C4-2B (cell line): ENCODE data around the gene LIFR.

Experiments used
- H3K27ac ChIP-seq: fragments of 450-650 bp; 2 replicates; pipeline ENCODE4 v1.5.1; 2017
- CTCF ChIP-seq: fragments of 450-650 bp; conservative IDR thresholded peaks from 2 replicates; pipeline ENCODE4 v1.5.1; 2017; ENCODE audit warnings: mild to moderate bottlenecking
- ZFX ChIP-seq: fragments of 450-650 bp; IDR thresholded peaks from 2 replicates; pipeline ENCODE4 v1.6.1; 2017

Gene LIFR

GRCh38 chr5:38555354-38556087, 925 bp downstream of the LIFR start:
- H3K27ac ChIP-seq: peak overlapping the region; percentile 93

GRCh38 chr5:38554861-38555260, 1.6 kb downstream of the LIFR start:
- H3K27ac ChIP-seq: no peak overlapping the region
- TF ChIP-seq CTCF (no peak), ZFX (no peak)

More at GRCh38 chr5:38555354-38556087, 925 bp downstream of the LIFR start:
- TF ChIP-seq CTCF (no peak), ZFX (no peak)

- H3K27ac ChIP-seq: no peak overlapping the region
- TF ChIP-seq CTCF: no peak
Observed at GRCh38 chr5:38554403-38554802, 2.0 kb downstream of the LIFR start.

DNA sequence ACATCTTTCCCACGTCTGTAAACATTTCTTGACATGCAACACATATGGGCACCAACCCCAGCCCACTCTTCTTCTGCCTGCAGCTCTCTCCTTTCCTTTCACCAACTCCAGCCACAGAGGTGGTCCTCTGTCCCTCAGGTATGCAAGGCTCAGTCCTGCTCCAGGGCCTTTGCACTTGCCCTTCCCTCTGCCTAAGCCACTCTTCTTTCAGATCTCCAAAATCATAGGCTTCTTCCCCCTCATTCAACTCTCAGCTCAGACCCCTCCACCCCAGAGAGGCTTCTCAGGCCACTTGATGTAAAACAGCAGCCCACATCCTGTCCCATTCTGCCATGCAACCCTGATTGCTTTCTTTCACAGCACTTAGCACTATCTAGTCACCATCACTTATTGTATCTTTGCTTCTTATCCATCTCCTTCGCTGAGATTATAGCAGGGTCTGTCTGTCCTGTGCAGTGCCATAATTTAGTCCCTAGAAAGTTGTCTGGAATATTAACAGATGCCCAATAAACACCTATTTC, 3.4 kb downstream of the LIFR start:
- no peak overlapping the region for H3K27ac ChIP-seq
- TF ChIP-seq CTCF (no peak), ZFX (no peak)

- H3K27ac ChIP-seq: no peak overlapping the region
- no peak for TF ChIP-seq ZFX
- peak; percentile 87 for TF ChIP-seq CTCF
Observed at GRCh38 chr5:38551030-38552017, 5.1 kb downstream of the LIFR start.

DNA sequence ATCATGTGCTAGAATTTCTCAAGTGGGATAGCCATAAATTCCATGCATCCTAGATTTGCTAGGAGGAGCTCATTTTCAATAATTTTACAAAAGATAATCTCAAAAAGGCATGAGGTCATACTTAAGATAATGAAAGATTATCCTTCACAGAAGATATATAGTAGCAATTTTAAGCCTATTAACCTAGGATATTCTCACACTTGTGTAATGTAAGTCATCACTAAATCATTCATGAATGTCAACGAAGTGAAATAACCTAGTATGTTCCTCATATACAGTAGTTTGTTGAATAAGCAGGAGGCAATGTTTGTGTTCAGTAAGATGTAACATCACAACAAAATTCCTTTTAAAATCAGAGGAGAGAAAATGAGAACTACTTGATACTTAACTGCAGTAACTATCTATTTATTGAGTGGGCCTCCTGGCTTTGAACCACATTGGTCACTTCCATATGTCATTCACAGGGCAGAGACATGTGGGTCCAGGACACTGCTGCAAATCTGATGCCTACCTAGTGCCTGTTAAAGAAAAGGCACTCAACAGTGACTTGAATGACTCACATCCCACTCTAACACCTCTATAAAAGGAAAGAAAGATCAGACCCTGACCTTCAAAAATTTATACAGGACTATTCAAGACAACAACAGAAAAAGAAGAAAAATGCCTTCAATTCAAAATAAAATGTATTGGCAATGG, 8.2 kb downstream of the LIFR start:
- no peak for TF ChIP-seq ZFX
- no peak for TF ChIP-seq CTCF
- H3K27ac ChIP-seq: no peak overlapping the region
